KMS-11 (cell line): ENCODE results near the gene RGS13.

Experiments
- H2AFZ ChIP-seq: fragments of 200-600 bp; sonication (generic); 2 replicates; pipeline ENCODE4 v1.6.1; 2016; ENCODE audit warnings: antibody characterized with exemption, mixed run types, low read depth
- H3K27ac ChIP-seq: fragments of 200-600 bp; sonication (generic); 2 replicates; pipeline ENCODE4 v1.6.1; 2016; ENCODE audit warnings: mild to moderate bottlenecking, mixed run types
- H3K27me3 ChIP-seq: fragments of 200-600 bp; sonication (generic); 2 replicates; pipeline ENCODE4 v1.6.1; 2017; ENCODE audit warnings: mild to moderate bottlenecking, low read depth, mixed run types, moderate library complexity; ENCODE audit not compliant: insufficient read depth
- H3K36me3 ChIP-seq: fragments of 200-600 bp; sonication (generic); 2 replicates; pipeline ENCODE4 v1.6.1; 2017; ENCODE audit warnings: mild to moderate bottlenecking, mixed run types; ENCODE audit not compliant: insufficient read depth
- H3K4me1 ChIP-seq: fragments of 200-600 bp; sonication (generic); 2 replicates; pipeline ENCODE4 v1.6.1; 2016; ENCODE audit warnings: mild to moderate bottlenecking, low read depth, mixed run types; ENCODE audit not compliant: poor library complexity, severe bottlenecking
- H3K4me2 ChIP-seq: fragments of 200-600 bp; sonication (generic); 2 replicates; pipeline ENCODE4 v1.7.0; 2016; ENCODE audit warnings: mild to moderate bottlenecking, mixed run types
- H3K4me3 ChIP-seq: fragments of 200-600 bp; sonication (generic); IDR thresholded peaks from 2 replicates; pipeline ENCODE4 v1.6.1; 2017; ENCODE audit warnings: low read depth, low read length, mixed read lengths; ENCODE audit not compliant: insufficient read depth
- H3K79me2 ChIP-seq: fragments of 200-600 bp; sonication (generic); 2 replicates; pipeline ENCODE4 v1.6.1; 2016; ENCODE audit warnings: low read depth, mixed run types; ENCODE audit not compliant: insufficient read depth
- H3K9ac ChIP-seq: fragments of 200-600 bp; sonication (generic); 2 replicates; pipeline ENCODE4 v1.6.1; 2016; ENCODE audit warnings: mild to moderate bottlenecking, mixed run types
- H4K20me1 ChIP-seq: fragments of 200-600 bp; sonication (generic); 2 replicates; pipeline ENCODE4 v1.6.1; 2016; ENCODE audit warnings: mild to moderate bottlenecking, mixed run types; ENCODE audit not compliant: insufficient read depth
- TF ChIP-seq, protein P1 (sequence below): fragments of 200-600 bp; sonication (generic); conservative IDR thresholded peaks from 2 replicates; pipeline ENCODE4 v1.6.1; 2017; ENCODE audit warnings: low read depth, mild to moderate bottlenecking, antibody characterized with exemption, low read length, moderate library complexity, mixed read lengths

The RGS13 gene

DNA sequence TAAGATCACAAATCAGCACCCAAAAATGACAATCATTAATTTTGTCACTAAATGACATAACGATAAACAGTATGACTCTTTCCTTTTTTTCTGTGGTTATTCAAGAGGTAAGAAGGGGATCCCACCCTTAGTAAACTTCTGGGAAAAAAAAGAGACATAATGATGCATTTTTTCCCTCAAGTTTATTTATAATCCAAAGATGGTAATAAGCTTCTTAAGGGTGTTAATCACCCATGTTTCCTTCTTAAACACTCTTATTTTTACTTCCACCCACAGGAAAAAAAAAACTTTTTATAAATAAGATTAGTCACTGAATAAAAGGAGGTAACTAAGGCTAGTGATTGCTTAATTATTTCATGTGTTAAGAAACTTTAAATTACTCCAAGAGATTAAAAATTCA lies 35.7 kb upstream of the RGS13 start:
- Histone ChIP-seq H3K4me3 (no peak overlapping the region), H3K9ac (no peak overlapping the region), H3K27me3 (no peaks in the 10 kb centered on the region), H3K4me1 (peaks cover 99% of the 10 kb centered on the region), H4K20me1 (no peaks in the 10 kb centered on the region), H2AFZ (no peak overlapping the region), H3K79me2 (no peaks in the 10 kb centered on the region), H3K4me2 (peak overlapping the region; percentile 89), H3K27ac (peak overlapping the region; percentile 82; the same call in 1 of the 2 replicates), H3K36me3 (no peaks in the 10 kb centered on the region)
- TF ChIP-seq, protein P1, sequence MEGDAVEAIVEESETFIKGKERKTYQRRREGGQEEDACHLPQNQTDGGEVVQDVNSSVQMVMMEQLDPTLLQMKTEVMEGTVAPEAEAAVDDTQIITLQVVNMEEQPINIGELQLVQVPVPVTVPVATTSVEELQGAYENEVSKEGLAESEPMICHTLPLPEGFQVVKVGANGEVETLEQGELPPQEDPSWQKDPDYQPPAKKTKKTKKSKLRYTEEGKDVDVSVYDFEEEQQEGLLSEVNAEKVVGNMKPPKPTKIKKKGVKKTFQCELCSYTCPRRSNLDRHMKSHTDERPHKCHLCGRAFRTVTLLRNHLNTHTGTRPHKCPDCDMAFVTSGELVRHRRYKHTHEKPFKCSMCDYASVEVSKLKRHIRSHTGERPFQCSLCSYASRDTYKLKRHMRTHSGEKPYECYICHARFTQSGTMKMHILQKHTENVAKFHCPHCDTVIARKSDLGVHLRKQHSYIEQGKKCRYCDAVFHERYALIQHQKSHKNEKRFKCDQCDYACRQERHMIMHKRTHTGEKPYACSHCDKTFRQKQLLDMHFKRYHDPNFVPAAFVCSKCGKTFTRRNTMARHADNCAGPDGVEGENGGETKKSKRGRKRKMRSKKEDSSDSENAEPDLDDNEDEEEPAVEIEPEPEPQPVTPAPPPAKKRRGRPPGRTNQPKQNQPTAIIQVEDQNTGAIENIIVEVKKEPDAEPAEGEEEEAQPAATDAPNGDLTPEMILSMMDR, result no peak

DNA sequence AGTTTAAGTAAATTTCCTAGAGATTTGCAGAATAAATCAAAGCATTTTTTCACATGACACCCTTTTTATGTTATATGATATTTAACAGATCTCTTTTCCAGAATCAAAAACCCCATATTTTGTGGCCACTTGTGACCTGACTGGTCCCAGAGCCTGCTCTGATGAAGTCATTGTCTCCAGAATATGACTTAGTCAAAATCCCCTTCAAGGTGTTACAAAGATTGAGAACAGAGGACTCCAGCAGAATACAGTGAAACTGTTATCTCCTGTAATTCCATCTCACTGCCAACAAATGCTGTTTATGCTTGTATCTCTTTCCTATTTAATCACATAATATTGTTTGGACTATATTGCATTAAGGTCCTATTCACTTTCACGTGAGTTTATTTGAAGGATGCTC lies 34.8 kb upstream of the RGS13 start:
- Histone ChIP-seq H3K79me2 (no peaks in the 10 kb centered on the region), H3K4me2 (peak overlapping the region; percentile 89)

DNA sequence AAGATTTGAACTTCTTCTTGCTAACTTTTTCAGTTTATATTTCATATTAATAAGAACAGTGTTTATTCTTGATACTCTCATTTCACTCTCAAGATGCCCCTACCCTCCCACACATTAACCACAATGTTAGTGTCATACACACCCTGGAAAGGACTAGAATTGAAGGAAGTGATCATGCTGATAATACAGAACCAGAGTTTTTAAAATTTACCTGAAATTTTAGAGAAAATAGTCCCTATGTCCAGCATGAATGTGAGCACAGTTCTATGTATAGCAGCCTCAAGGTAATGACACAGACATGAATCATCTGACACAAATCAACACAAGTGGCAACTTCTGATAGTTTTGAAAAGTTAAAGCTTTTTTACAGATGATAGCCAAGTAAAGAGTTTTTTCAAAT lies 34.4 kb upstream of the RGS13 start:
- no peaks in the 10 kb centered on the region for H3K27me3 ChIP-seq
- H2AFZ ChIP-seq, result no peak overlapping the region
- H3K4me2 ChIP-seq, result peak overlapping the region; percentile 89
- H3K79me2 ChIP-seq, result no peaks in the 10 kb centered on the region
- peak overlapping the region; percentile 15 for H3K4me3 ChIP-seq
- no peaks in the 10 kb centered on the region for H4K20me1 ChIP-seq
- TF ChIP-seq, protein P1, result no peak
- H3K36me3 ChIP-seq, result no peaks in the 10 kb centered on the region
- H3K4me1 ChIP-seq, result peaks cover 100% of the 10 kb centered on the region
- H3K27ac ChIP-seq, result peak overlapping the region; percentile 82; the same call in 1 of the 2 replicates
- H3K9ac ChIP-seq, result no peak overlapping the region

More for the DNA sequence above, 34.8 kb upstream of the RGS13 start:
- TF ChIP-seq, protein P1, result no peak
- Histone ChIP-seq H3K9ac (no peak overlapping the region), H3K4me3 (peak overlapping the region; percentile 10), H3K4me1 (peaks cover 100% of the 10 kb centered on the region), H3K36me3 (no peaks in the 10 kb centered on the region), H3K27me3 (no peaks in the 10 kb centered on the region), H2AFZ (no peak overlapping the region), H4K20me1 (no peaks in the 10 kb centered on the region), H3K27ac (peak overlapping the region; percentile 82; the same call in 1 of the 2 replicates)

DNA sequence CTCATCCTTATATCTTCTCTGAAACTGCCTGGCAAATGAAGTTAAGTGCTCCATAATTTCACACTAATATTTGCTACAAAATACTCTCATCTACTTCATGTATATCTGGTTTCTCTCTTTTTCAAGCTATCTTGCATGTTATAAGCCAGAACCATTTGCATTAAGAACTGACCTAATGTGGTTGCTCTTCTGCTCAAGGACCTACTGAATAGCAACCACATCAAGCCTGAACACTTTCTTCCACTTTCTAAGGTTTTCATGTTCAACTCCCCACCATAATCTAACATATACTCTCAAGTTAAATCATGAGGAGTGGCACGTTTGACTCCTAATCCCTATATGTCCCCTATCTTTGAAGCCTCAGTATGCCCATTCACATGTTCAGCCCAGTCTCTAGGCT lies 33.2 kb upstream of the RGS13 start:
- no peak overlapping the region for H3K9ac ChIP-seq
- no peaks in the 10 kb centered on the region for H4K20me1 ChIP-seq
- H3K36me3 ChIP-seq, result no peaks in the 10 kb centered on the region
- no peaks in the 10 kb centered on the region for H3K27me3 ChIP-seq
- H3K4me2 ChIP-seq, result peak overlapping the region; percentile 89
- peak overlapping the region; percentile 2 for H3K4me3 ChIP-seq
- peak overlapping the region; percentile 34; the same call in 1 of the 2 replicates for H2AFZ ChIP-seq
- no peaks in the 10 kb centered on the region for H3K79me2 ChIP-seq
- TF ChIP-seq, protein P1, result no peak
- peak overlapping the region; percentile 13; the same call in 1 of the 2 replicates for H3K27ac ChIP-seq
- peaks cover 100% of the 10 kb centered on the region for H3K4me1 ChIP-seq
